Pancreas (tissue), 10 donors: Measurements from ENCODE around the gene KIAA0753. TPM values are rescaled to one million over a fixed set of nuclear protein-coding genes. Genes with fewer than 3 reads are reported as not detected.
"Not testable (repeated sequence)": the region's sequence is repeated elsewhere in the genome, so short reads cannot be mapped to it uniquely, and the experiment has no call there.

Experiments
- ATAC-seq, 4 donors: fragments of 200-7000 bp; cut with Tn5 transposase; one replicate each; pipeline versions ENCODE4 v1.8.0 to v1.9.1; 2020; ENCODE audit warnings: mild to moderate bottlenecking in 4 of 4, moderate library complexity in 4 of 4
- DNase-seq, 6 donors: peaks; one replicate each; pipeline ENCODE4 v3.0.0-alpha.2; 2020
- FAIRE-seq: peaks from 2 replicates; lab custom pipeline; 2012; peaks lifted over from hg19 to GRCh38; lab: Jason Lieb, UNC
- H3K27ac ChIP-seq, 4 donors: fragments of 200-600 bp; sonication (generic); 1 replicate in 3 of 4; 2 replicates in 1 of 4; pipeline versions ENCODE4 v1.5.0 to v1.8.0; 2020
- H3K27me3 ChIP-seq, 4 donors: fragments of 200-600 bp; one replicate each; pipeline ENCODE4 v1.8.0; 2021
- H3K36me3 ChIP-seq, 3 donors: fragments of 200-600 bp; sonication (generic) in 1 of 3; one replicate each; pipeline versions ENCODE4 v1.5.0 to v1.8.0; 2020 to 2021
- H3K4me1 ChIP-seq, 3 donors: fragments of 200-600 bp; one replicate each; pipeline ENCODE4 v1.8.0; 2021
- H3K4me3 ChIP-seq, 4 donors: fragments of 200-600 bp; sonication (generic) in 2 of 4; one replicate each; pipeline versions ENCODE4 v1.5.0 to v1.8.0; 2020 to 2021
- H3K9me3 ChIP-seq, 4 donors: fragments of 200-600 bp; one replicate each; pipeline ENCODE4 v1.8.0; 2021
- CTCF ChIP-seq, 4 donors: fragments of 200-600 bp; sonication (generic) in 3 of 4; IDR thresholded peaks; one replicate each; pipeline versions ENCODE4 v1.5.0 to v1.8.0; 2021; ENCODE audit warnings: antibody characterized with exemption in 4 of 4
- WGBS, 2 donors: extraction: QIAGEN DNeasy Blood & Tissue Kit; methylation state at CpG; one replicate each; pipeline ENCODE4 v1.1.7; 2013; 5-methylcytosine and 5-hydroxymethylcytosine counted together
- intact Hi-C, 3 donors: fragments of 100-400 bp; cut with DNase I; formaldehyde crosslinking; loops; one replicate each; pipeline versions ENCODE4 v1.11.1 to v1.14.2; 2022
- polyA plus RNA-seq, 2 donors: library from polyadenylated mRNA; stranded (reverse); fragments of 200-250 nt; gene quantifications; one replicate each; pipeline ENCODE4 v1.2.3, GENCODE V29; 2013
- total RNA-seq, 6 donors: library from RNA; stranded (reverse); fragmentation: NEBNext Ultra II Directional in 4 of 6; extraction: Animal tissue kit (Norgen Biotek cat#: 25700) in 4 of 6; gene quantifications; one replicate each; pipeline versions ENCODE4 v1.2.1 to v1.2.4, GENCODE V29; 2021 to 2023
- donor health status: healthy with polysubstance abuse.
- donor health status: DM: no; HTN: no; CAD: no; lungs with moderate emphysema.
- donor health status: DM: no; HTN: no; CAD: no.
- donor health status: control.
- donor health status: control.
- donor health status: Bipolar disorder and iron deficiency.
- donor health status: DM: yes; HTN: yes; CAD: no.
- donor health status: DM: no; HTN: no; CAD: no.
- donor health status: DM: no; HTN: no; CAD: no.
- donor health status: DM: yes; HTN: yes; CAD: no.

The KIAA0753 gene
- total and polyA plus RNA-seq, 8 donors: 4.4 to 10.6 (median 6.0) TPM

DNA sequence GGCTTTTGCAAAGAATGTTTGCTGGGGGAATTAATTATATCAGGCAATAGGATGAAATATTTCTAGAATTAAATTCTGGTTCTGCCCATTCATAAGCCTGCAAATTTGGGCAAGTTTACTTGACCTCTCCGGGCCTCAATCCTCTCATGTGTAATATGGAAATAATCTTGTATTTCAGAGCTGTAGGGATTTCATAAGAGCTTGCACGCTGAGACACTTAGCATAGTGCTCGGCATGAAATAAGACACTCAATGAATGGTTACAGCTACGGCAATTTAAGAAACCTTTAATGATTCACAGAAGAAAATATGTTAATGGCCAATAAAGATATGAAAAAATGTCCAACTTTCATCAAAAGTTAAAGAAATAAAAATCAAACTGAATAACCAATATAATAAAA lies 43.6 kb downstream of the KIAA0753 start:
- DNase-seq: no peak
- no peak overlapping the region for H3K27ac ChIP-seq
- no peak for TF ChIP-seq CTCF (IDR thresholded peaks at IDR 0.05)
- no peak for ATAC-seq
- H3K9me3 ChIP-seq: no peaks in the 10 kb centered on the region
- peaks cover 2 to 20% (median 6%) of the 10 kb centered on the region in 3 donors for H3K36me3 ChIP-seq
- H3K4me3 ChIP-seq: no peak overlapping the region
- no peak for FAIRE-seq
- H3K27me3 ChIP-seq: no peaks in the 10 kb centered on the region
- H3K4me1 ChIP-seq: peaks cover 0 to 20% (median 14%) of the 10 kb centered on the region in 3 donors
- 91 to 96% methylated on average over 4 of the region's 4 CpGs for WGBS, 2 donors
- intact Hi-C loops: no loop called here

- ATAC-seq: no peak
- no peak for TF ChIP-seq CTCF (IDR thresholded peaks at IDR 0.05)
- FAIRE-seq: no peak
- DNase-seq: no peak
- Histone ChIP-seq H3K4me1 (peaks cover 0 to 20% (median 14%) of the 10 kb centered on the region in 3 donors), H3K4me3 (no peak overlapping the region), H3K27ac (no peak overlapping the region), H3K9me3 (no peaks in the 10 kb centered on the region), H3K36me3 (peaks cover 0 to 20% (median 6%) of the 10 kb centered on the region in 3 donors), H3K27me3 (no peaks in the 10 kb centered on the region)
- 77 to 87% methylated on average over 2 of the region's 2 CpGs for WGBS, 2 donors
- intact Hi-C loops: no loop called here
Observed at GRCh38 chr17:6596511-6596910, 44.0 kb downstream of the KIAA0753 start.

- no peak for TF ChIP-seq CTCF (IDR thresholded peaks at IDR 0.05)
- Histone ChIP-seq H3K36me3 (peaks cover 0 to 20% (median 6%) of the 10 kb centered on the region in 3 donors), H3K27me3 (no peaks in the 10 kb centered on the region), H3K27ac (no peak overlapping the region), H3K4me1 (peaks cover 0 to 20% (median 14%) of the 10 kb centered on the region in 3 donors), H3K9me3 (no peaks in the 10 kb centered on the region), H3K4me3 (no peak overlapping the region)
- ATAC-seq: no peak
- WGBS, 2 donors: 91 to 92% methylated on average over 7 of the region's 7 CpGs
- no peak for DNase-seq
- no peak for FAIRE-seq
- intact Hi-C loops: no loop called here
Observed at GRCh38 chr17:6596081-6596480, 44.4 kb downstream of the KIAA0753 start.

DNA sequence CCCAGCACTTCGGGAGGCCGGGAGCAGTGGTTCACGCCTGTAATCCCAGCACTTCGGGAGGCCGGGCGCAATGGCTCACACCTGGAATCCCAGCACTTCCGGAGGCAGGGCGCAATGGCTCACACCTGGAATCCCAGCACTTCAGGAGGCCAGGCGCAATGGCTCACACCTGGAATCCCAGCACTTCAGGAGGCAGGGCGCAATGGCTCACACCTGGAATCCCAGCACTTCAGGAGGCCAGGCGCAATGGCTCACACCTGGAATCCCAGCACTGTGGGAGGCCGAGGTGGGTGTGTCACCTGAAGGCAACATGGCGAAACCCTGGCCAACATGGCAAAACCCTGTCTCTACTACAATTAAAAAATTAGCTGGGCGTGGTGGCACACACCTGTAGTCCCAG lies 47.1 kb downstream of the KIAA0753 start:
- H3K4me3 ChIP-seq, H3K9me3 ChIP-seq, H3K27me3 ChIP-seq, H3K27ac ChIP-seq, intact Hi-C loops, DNase-seq, FAIRE-seq, ATAC-seq: not testable (repeated sequence)
- peaks cover 3 to 41% (median 6%) of the 10 kb centered on the region in 3 donors for H3K36me3 ChIP-seq
- H3K4me1 ChIP-seq: peaks cover 0 to 13% (median 13%) of the 10 kb centered on the region in 3 donors
- WGBS, 2 donors: 97 to 99% methylated on average over 14 of the region's 14 CpGs

GRCh38 chr17:6592173-6592572 lies 48.3 kb downstream of the KIAA0753 start:
- no peak for TF ChIP-seq CTCF (IDR thresholded peaks at IDR 0.05)
- peak overlapping the region in 2 of 4 donors; percentile 10 to 53 for H3K27ac ChIP-seq

More at GRCh38 chr17:6592173-6592572, 48.3 kb downstream of the KIAA0753 start:
- Histone ChIP-seq H3K27me3 (no peaks in the 10 kb centered on the region), H3K36me3 (peaks cover 3 to 50% (median 6%) of the 10 kb centered on the region in 3 donors), H3K4me1 (peaks cover 0 to 6% (median 6%) of the 10 kb centered on the region in 3 donors), H3K9me3 (no peaks in the 10 kb centered on the region), H3K4me3 (no peak overlapping the region)
- ATAC-seq (peak in 3 of 4 donors; percentile 37 to 87 (median 79)), DNase-seq (no peak), FAIRE-seq (no peak)
- 35 to 49% methylated on average over 6 of the region's 6 CpGs for WGBS, 2 donors
- intact Hi-C loops: no loop called here
